ENCODE results near the gene SRPK1. TPM values are rescaled to one million over a fixed set of nuclear protein-coding genes. Genes with fewer than 3 reads are reported as not detected.

Gene SRPK1
- polyA plus RNA-seq, 1 experiment: 41.6 TPM

DNA sequence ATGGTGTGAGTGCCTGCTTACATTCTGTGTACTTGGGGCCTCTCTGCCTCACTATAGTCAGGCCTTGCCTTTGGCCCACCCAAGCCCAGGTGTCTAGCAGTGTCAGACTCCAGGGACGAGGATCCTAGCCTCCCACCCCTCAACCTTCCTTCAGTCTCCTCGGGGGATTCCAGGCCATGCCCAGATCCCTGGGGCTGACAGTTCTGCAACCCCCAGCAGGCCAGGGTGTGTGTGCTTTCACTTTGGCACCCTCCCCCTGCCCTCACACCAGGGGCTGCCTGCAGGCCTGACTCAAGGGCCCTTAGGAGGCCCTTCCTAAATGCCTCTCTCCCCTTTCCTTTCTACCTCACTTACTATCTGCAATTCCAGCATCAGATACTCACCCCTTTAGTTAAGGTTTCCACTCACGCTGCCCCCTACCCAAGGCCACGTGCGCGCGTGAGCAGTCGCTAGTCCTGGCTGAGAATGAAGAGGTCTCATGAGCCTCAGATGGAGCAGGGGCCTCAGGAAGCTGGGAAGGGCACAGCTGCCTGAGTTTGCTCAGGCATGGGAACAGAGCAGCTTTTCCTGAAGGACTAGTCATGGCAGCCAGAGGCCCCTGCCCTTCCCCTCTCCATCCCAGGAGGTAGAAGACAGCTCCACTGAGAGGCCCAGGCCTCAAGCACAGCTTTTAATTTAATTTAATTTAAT is 122.9 kb downstream of the SRPK1 start:
- TF ChIP-seq, protein P1, sequence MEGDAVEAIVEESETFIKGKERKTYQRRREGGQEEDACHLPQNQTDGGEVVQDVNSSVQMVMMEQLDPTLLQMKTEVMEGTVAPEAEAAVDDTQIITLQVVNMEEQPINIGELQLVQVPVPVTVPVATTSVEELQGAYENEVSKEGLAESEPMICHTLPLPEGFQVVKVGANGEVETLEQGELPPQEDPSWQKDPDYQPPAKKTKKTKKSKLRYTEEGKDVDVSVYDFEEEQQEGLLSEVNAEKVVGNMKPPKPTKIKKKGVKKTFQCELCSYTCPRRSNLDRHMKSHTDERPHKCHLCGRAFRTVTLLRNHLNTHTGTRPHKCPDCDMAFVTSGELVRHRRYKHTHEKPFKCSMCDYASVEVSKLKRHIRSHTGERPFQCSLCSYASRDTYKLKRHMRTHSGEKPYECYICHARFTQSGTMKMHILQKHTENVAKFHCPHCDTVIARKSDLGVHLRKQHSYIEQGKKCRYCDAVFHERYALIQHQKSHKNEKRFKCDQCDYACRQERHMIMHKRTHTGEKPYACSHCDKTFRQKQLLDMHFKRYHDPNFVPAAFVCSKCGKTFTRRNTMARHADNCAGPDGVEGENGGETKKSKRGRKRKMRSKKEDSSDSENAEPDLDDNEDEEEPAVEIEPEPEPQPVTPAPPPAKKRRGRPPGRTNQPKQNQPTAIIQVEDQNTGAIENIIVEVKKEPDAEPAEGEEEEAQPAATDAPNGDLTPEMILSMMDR (IDR thresholded peaks at IDR 0.05; ENCODE audit: low read depth, low read length): no peak
- ChIA-PET POLR2A (interaction anchor here (3.2 kb wide), 1 partner anchor 11 kb away, joined by 20 read pairs; no protein-coding TSS in a partner anchor), CTCF (interaction anchor here (1.1 kb wide), 1 partner anchor 297 kb away, joined by 4 read pairs; no protein-coding TSS in a partner anchor)
- Histone ChIP-seq H3K4me3 (ENCODE audit: low read depth, low read length) (no peak overlapping the region), H3K27me3 (ENCODE audit: control insufficient read depth, insufficient read depth, low read length) (peaks cover 32% of the 10 kb centered on the region), H3K9me3 (ENCODE audit: control insufficient read depth, insufficient read depth, low read length) (peaks cover 8% of the 10 kb centered on the region; the same call in 1 of the 2 replicates), H3K27ac (ENCODE audit: low read depth, low read length) (no peak overlapping the region)
- DNase-seq (ENCODE audit: low read depth, low spot score): no peak

DNA sequence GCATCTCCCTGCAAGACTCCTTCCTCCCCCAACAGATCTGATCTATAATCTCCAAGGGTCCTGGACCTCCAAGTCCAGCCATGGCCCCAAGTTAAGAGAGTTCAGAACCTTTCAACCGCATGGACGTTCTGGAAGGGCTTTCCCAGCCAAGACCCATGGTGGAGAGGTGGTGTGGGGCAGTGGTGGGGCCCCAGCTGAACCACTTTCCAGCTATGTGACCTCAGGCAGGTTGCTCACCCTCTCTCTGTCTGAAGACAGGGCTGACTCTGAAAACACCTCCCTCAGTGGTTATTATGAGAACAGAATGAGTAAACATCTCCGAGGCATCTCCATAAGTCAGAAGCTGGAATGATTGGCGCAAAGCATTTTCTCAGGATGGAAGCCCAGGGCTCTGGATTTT is 124.7 kb downstream of the SRPK1 start:
- CTCF ChIA-PET: no interaction called here
- TF ChIP-seq, protein P1 (IDR thresholded peaks at IDR 0.05; ENCODE audit: low read depth, low read length): no peak

DNA sequence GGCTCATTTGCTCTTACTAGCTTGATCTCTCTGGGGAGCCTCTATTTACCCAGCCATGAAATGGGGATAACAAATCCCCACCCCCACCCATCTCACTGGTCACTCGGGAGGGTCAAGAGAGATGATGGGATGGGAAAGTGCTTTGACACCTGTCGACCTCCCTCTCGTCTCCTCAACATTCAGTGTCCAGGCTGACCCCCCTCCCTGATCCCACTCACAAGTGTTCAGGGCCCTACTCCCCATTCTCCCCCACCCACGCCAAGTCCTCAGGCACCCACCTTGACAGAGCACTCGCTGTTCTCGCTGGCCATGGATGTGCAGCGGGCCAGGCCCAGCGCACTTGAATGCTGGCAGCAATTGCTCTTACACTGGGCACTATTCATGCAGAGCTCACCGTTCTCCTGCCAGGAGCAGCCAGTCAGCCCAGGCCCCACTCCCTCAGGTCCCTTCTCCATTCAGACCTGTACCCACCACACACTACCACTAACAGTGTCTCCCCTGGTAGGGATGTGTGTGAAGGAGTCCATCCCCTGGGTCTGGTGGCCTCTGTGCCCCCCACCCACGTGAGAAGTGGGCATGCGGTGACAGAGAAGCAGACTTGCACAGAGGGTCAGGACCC is 125.3 kb downstream of the SRPK1 start:
- H3K9me3 ChIP-seq (ENCODE audit: control insufficient read depth, insufficient read depth, low read length): peaks cover 8% of the 10 kb centered on the region; the same call in 1 of the 2 replicates
- TF ChIP-seq, protein P1 (IDR thresholded peaks at IDR 0.05; ENCODE audit: low read depth, low read length): no peak
- ChIA-PET POLR2A (no interaction called here), CTCF (no interaction called here)
- no peak overlapping the region for H3K4me3 ChIP-seq (ENCODE audit: low read depth, low read length)
- H3K27me3 ChIP-seq (ENCODE audit: control insufficient read depth, insufficient read depth, low read length): peaks cover 34% of the 10 kb centered on the region
- DNase-seq (ENCODE audit: low read depth, low spot score): no peak
- H3K27ac ChIP-seq (ENCODE audit: low read depth, low read length): no peak overlapping the region

More for the DNA sequence above, 124.7 kb downstream of the SRPK1 start:
- no peak for DNase-seq (ENCODE audit: low read depth, low spot score)
- POLR2A ChIA-PET: interaction anchor here (3.2 kb wide), 1 partner anchor 9 kb away, joined by 20 read pairs; no protein-coding TSS in a partner anchor
- H3K27me3 ChIP-seq (ENCODE audit: control insufficient read depth, insufficient read depth, low read length): peaks cover 32% of the 10 kb centered on the region
- H3K27ac ChIP-seq (ENCODE audit: low read depth, low read length): no peak overlapping the region
- H3K4me3 ChIP-seq (ENCODE audit: low read depth, low read length): no peak overlapping the region
- H3K9me3 ChIP-seq (ENCODE audit: control insufficient read depth, insufficient read depth, low read length): peaks cover 8% of the 10 kb centered on the region; the same call in 1 of the 2 replicates

DNA sequence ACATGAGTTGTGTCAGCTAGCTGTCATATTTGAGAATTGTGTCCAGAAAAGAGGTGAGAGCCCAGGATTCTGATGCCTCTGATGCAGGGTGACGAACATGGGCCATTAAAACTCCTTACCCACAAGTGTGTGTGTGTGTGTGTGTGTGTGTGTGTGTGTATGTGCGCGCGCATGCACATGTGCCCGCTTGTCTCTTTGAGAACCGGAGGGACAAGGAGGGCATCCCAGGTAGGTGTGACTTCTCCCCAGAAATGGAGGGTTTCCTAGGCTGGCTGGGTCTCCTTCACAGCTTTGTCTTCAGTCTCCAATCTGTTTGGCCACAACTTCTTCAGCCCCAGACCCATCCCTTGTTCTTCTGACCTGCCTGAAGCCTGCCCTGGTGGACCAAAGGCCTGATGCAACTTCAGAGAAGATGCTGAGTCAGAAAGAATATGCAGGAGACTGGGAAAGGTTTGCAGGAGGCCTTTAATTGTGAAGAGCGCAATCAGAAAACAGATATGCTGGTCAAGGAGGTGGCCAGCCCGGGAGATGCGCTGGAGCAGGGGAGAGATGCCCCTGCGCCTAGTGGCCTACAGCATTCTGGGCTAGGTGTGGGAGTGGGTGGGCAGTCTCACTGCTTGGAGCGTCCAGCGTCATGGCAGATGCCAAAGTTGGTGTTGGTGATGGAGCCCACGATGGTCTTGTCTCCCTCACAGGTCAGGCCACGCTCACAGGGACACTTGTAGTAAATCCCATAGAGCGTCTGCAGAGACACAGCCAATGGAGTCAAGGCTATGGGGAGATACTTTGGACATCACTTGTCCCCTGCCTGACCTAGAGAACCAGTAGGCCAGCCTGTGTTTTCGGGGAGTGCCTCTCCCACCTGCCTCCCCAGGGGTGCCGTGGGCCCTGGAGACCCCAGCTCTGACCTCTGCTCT is 126.1 kb downstream of the SRPK1 start:
- TF ChIP-seq, protein P1 (IDR thresholded peaks at IDR 0.05; ENCODE audit: low read depth, low read length): no peak
- Histone ChIP-seq H3K9me3 (ENCODE audit: control insufficient read depth, insufficient read depth, low read length) (peaks cover 8% of the 10 kb centered on the region; the same call in 1 of the 2 replicates), H3K27me3 (ENCODE audit: control insufficient read depth, insufficient read depth, low read length) (peaks cover 37% of the 10 kb centered on the region), H3K27ac (ENCODE audit: low read depth, low read length) (no peak overlapping the region), H3K4me3 (ENCODE audit: low read depth, low read length) (no peak overlapping the region)
- ChIA-PET CTCF (interaction anchor here (0.9 kb wide), 1 partner anchor 57 kb away, joined by 4 read pairs; no protein-coding TSS in a partner anchor), POLR2A (interaction anchor here (0.7 kb wide), 1 partner anchor 215 kb away, joined by 3 read pairs; no protein-coding TSS in a partner anchor)
- no peak for DNase-seq (ENCODE audit: low read depth, low spot score)

All from AG04450 (cell line).